ENCODE measurements around the gene SPTBN1.

SPTBN1 gene

GRCh38 chr2:54636415-54637139 lies 180.4 kb downstream of the SPTBN1 start:
- DNase-seq: no peak

DNA sequence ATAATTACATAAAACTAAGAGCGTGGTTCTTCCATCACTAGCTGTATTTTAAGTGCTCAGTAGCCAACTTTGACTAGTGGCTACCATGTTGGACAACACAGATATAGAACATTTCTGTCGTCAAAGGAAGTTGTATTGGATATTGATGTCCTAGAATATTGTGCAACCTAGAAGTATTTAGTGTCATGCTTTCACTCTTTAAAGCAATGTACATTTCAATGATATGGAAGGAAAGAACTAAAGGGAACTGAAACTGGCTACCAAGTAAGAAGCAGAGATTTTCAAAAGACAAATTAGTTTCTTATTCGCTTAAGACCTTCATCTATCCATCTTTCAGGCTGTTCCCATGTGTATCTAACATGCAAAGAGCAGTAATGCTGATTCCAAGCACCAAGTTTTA lies 182.0 kb downstream of the SPTBN1 start:
- DNase-seq: no peak

- DNase-seq: no peak
Observed at GRCh38 chr2:54638774-54639187, 182.7 kb downstream of the SPTBN1 start.

GRCh38 chr2:54639609-54640008 lies 183.5 kb downstream of the SPTBN1 start:
- no peak for DNase-seq

- DNase-seq: no peak
Observed at GRCh38 chr2:54640834-54641540, 184.9 kb downstream of the SPTBN1 start.

DNA sequence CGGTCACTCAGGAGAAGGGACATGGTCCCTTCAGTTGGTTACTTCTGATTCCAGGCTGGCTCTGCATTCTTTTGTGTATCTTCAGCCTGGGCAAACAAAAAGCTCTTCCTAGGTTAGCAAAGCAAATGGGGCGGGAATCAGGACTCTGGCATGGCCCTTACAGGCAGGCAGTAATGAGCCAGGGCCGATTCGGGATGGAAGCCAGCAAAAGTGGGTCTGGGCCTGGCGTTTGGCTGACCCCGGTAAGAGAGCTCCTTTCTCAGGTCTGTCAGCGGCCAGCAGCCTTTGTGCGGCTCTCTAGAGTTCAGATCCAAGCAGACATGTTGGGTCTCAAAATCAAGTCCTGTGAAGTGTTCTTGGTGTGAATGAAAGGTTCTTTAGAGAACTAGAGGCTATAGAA lies 185.9 kb downstream of the SPTBN1 start:
- DNase-seq: no peak

DNA sequence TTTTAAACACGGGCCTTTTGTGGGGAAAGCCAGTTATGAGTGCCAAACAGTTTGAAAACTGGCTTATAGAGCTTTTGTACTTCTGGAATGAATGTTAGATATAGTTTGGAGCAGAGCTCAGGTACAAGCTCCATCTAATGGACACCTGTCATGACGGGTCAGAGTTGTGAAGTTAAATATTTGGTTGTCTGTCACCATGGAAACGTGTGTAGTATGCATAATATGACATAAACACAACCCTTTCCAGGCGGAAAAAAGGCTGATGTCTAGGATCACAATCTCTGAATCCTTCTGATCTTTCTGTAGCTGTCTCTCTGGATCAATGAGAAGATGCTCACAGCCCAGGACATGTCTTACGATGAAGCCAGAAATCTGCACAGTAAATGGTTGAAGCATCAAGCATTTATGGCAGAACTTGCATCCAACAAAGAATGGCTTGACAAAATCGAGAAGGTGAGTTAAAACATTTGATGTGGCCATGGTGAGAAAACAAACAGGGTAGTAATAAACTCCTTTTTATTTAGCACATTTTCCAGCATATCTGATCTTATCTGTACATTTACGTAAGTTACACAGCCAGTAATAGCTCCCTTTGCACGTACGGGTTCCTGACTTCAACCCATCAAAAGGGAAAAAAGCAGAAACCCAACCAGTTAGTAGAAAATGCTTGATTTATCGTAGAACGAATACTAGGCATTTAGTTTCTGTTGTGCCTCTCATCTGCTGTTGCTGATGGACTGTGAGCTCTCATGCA lies 186.7 kb downstream of the SPTBN1 start:
- DNase-seq: no peak

GRCh38 chr2:54644236-54644635 lies 188.1 kb downstream of the SPTBN1 start:
- no peak for DNase-seq

GRCh38 chr2:54646170-54646927 lies 190.2 kb downstream of the SPTBN1 start:
- no peak for DNase-seq

- DNase-seq: no peak
Observed at GRCh38 chr2:54648256-54648655, 192.1 kb downstream of the SPTBN1 start.

- DNase-seq: no peak
Observed at GRCh38 chr2:54649191-54649590, 193.1 kb downstream of the SPTBN1 start.

- DNase-seq: no peak
Observed at GRCh38 chr2:54649633-54650032, 193.5 kb downstream of the SPTBN1 start.

GRCh38 chr2:54650612-54651011 lies 194.5 kb downstream of the SPTBN1 start:
- no peak for DNase-seq

- DNase-seq: no peak
Observed at GRCh38 chr2:54651291-54651690, 195.2 kb downstream of the SPTBN1 start.

DNA sequence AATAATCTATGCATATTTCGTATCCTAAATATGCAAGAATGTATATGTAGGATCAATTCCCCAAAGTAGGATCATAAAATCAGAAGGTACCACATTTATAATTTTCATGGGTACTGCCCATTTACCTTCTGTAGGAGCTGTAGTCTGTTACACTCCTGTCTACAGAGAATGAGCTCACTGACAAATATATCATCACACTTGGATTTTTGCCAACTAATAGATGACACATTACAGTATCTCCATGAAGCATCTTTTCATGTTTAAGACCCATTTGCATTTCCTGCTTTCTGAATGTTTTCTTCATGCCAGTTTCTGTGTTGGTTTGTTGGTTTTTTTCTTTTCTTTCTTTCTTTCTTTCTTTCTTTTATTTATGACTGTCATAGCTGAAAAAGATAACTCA lies 196.4 kb downstream of the SPTBN1 start:
- no peak for DNase-seq

DNA sequence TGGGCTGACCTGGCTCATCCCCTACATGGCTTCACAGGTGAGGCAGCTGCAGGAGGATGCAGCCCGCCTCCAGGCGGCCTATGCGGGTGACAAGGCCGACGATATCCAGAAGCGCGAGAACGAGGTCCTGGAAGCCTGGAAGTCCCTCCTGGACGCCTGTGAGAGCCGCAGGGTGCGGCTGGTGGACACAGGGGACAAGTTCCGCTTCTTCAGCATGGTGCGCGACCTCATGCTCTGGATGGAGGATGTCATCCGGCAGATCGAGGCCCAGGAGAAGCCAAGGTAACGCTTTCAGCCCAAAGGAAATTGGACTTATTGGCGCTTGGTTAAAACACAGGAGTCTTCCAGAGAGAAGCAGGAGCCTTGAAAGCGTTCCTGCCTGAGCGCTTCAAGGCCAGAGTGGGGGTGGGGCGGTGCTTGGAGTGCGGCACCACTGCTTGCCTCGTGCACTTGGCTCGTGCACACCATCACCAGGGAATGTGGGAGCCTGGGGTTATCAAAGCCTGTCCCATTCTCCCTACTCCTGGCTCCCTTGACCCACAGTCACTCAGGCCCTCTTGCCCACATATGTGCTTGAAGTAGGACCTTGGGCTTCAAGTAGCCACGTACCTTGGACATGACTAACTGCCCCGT lies 197.6 kb downstream of the SPTBN1 start:
- DNase-seq: no peak

GRCh38 chr2:54655046-54655809 lies 199.1 kb downstream of the SPTBN1 start:
- no peak for DNase-seq

GRCh38 chr2:54656863-54657262 lies 200.7 kb downstream of the SPTBN1 start:
- no peak for DNase-seq

DNA sequence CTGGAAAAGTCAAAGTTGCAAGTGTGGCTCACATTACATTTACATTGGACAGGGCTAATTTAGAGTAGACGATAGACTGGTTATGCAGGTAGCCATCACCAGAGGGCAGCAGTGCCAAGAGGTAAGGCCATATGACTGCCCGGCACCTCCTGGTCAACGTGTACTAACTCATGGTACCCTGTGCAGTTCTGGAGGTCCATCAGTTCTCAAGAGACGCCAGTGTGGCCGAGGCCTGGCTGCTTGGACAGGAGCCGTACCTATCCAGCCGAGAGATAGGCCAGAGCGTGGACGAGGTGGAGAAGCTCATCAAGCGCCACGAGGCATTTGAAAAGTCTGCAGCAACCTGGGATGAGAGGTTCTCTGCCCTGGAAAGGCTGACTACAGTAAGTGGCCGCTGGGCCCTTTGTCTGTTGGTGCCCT lies 201.5 kb downstream of the SPTBN1 start:
- no peak for DNase-seq

DNA sequence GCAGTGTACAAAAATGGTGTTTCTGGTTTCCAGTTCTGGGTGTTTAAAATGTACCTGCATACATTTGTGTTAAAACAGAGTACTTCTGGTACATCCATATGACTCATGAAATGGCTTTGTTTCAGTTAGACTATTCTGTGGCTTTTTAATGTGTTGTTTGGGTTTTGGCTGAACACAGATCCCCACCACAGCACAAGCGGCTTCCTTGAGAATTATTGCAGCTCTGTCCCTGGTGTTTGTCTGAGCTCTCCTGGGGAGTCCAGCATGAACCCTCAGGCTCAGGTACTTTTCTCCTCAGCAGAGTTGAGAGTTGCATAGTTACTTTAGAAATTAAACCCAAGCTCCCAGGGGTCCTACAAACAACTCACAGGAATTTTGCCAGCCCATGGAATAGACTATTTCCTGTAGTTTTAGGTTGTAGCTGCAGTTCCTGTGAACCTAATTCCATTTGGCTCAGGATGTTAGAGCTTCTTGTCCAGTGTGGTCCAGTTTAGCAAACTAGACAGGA lies 202.5 kb downstream of the SPTBN1 start:
- DNase-seq: no peak

GRCh38 chr2:54659527-54659926 lies 203.4 kb downstream of the SPTBN1 start:
- no peak for DNase-seq

GRCh38 chr2:54660752-54661151 lies 204.6 kb downstream of the SPTBN1 start:
- no peak for DNase-seq

All from NCI-H510A (cell line).